GM18858 (cell line): ENCODE results near the gene NMNAT2.
"Not testable (repeated sequence)": the region's sequence is repeated elsewhere in the genome, so short reads cannot be mapped to it uniquely, and the experiment has no call there.

Experiments used
- ATAC-seq: cut with Tn5 transposase; IDR thresholded peaks from one replicate; pipeline ENCODE4 v1.9.1; 2021; ENCODE audit not compliant: unreplicated experiment

NMNAT2 gene

DNA sequence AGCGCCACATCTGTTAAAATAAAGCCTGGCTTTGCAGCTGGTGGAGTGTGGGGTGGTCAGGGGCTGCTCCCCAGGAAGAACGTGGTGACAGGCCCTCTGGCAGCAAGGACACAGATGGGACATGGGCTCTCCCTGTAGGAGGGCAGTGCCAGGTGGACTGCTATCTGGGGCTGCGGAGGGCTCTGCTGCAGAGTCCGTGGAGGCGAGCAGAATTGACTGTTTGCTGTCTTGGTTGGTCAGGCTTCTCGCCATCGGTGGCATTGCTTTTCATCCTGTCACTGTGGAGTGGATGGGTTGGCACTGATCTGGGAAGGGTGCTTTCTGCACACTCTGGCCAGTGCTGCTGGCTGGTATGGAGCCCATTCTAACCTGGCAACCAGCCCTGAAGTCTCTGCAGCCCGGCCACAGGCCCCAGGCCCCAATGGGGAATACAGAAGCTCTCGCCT lies 129.1 kb downstream of the NMNAT2 start:
- no peak for ATAC-seq

DNA sequence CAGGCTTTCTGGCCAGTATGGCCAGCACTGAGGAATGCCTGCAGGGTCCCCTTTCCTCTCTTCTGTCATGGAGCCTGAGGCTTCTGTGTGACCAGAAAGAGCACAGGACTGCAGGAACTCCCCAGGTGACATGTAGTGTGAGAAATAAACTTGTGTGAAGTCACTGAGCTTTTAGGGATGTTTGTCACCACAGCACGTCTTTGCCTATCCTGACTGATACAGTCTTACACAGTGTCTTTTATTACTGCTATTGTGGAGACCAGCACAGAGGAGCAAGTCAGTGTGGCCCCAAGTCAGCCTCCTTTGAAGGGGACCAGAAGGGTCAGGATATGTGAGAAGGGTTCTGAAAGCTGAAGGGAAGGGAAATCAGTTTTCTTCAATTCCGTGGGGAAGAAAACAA lies 129.6 kb downstream of the NMNAT2 start:
- ATAC-seq: no peak

DNA sequence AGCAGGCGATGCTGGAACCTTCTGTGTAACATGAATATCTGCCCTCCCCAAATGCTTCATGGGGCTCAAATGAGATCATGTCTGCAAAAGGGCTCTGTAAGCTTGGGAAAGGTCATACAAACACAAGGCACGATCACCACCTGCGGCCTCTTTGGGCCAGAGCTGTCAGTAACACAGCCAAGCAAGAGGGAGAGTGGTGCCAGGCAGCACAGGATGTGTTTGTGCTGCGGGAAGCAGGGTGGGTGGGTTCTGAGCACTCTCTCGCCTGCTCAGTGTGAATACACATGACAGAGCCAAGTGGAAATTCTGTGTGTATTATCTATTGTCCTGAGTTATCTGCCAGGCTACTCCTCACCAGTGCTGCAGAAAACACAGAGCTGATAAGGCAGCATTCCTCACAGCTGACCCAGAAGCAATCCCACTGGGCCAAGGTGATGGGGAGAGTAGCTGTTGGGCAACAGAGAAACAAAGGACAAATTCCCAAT lies 130.9 kb downstream of the NMNAT2 start:
- no peak for ATAC-seq

DNA sequence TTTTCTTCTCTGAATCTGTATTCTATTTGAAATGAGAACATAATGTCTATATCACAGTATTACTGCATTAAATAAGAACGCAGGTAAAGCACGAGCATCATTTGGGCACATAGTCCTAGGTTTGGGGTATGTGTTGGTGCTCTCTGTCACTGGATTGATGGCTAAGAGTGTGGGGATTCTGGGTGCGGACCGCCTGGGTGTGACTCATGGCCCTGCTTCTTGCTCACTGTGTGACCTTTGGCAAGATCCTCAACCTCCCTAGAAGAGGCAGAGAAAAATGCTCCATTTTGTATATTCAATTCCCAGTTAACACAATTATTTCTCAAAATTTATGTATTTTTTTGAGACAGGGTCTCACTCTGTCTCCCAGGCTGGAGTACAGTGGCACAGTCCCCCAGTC lies 132.4 kb downstream of the NMNAT2 start:
- no peak for ATAC-seq

DNA sequence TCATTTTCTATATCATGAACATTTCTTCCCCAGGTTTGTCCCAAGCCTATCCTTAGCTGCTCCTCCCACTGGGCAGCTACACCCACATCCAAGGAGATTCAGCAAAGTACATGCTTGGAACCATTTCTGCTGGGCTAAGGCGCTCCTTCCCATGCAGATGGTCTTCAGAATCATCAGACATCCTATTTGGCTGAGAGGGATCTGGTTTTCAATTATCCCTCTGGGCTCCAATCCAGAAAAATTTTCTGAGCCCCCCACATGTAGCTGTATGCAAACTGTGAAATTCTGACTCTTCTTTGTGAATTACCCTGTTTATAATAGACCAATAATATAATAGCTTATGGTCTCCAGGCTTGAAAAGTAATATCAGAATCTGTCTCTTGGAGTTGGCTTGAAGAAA lies 132.9 kb downstream of the NMNAT2 start:
- ATAC-seq: no peak

DNA sequence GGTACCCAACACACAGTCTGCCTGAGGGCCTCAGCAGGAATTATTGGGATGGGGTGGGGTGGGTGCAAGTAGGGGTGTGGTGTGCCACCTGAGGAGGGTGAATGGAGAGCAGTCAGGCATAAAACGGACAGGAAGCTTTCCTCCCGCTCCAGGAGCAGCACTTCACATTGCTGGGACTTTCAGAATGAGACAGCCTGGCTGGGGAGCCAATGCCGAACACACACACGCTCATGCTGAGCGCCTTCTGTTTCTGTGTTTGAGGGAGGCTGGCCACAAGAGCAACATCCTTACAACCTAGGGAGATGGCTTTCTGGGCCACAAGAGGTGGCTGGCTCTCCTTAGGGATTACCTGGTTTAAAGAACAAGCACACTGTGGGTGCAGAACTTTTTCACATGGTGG lies 134.1 kb downstream of the NMNAT2 start:
- ATAC-seq: no peak

DNA sequence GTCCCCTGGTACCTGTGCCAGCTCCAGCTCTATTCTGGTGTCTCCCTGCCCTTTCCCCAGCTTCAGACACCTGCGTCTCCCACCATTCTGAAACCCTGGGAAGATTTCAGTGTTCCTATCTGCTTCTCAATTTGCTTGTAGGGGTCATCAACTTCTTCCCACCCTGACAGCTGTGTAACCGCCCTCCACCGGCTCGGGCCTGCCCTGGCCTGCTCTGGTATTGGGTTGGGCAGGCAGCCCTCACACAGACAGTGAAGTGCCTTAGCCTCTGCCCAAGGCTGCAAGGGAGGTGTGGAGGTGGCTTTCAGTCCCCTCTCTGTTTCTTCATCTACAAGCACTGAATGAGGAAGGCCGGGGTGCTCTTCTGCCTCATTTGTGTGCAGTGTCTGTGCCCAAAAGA lies 134.9 kb downstream of the NMNAT2 start:
- no peak for ATAC-seq

DNA sequence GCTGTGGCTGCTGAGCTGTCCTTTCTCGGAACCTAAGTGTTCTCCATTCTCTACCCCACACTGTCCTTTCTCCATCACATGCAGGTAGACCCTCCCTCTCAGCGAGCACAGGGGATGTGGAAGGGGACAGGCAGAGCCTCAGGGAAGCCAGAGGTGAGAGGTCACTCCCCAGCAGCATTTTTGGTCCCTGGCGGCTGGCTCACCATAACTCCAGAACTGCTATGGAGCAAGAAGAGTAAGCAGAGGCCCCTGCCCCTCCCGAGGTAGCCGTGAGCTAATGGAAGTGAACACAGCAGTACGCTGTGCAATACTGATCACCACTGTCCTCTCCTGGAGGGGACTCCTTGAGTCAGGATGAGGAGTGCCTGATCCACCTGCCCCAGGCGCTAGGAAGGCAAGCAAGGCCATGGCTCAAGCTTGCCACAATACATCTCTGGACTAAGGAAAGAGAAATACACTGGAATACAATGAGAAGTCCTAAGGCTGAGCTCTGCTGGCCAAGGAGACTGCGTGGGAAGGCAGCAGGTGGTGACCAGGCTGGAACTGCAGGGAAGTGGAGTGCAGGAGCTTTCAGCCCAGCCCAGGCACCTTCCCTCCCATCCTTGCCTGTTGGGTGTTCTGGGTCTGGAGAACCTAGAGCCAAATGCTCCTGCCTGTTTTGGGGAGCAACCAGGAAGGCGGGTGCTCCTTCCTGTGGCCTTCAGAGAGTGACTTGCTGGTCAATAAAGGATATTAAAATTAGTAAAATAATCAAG lies 135.9 kb downstream of the NMNAT2 start:
- ATAC-seq: no peak

DNA sequence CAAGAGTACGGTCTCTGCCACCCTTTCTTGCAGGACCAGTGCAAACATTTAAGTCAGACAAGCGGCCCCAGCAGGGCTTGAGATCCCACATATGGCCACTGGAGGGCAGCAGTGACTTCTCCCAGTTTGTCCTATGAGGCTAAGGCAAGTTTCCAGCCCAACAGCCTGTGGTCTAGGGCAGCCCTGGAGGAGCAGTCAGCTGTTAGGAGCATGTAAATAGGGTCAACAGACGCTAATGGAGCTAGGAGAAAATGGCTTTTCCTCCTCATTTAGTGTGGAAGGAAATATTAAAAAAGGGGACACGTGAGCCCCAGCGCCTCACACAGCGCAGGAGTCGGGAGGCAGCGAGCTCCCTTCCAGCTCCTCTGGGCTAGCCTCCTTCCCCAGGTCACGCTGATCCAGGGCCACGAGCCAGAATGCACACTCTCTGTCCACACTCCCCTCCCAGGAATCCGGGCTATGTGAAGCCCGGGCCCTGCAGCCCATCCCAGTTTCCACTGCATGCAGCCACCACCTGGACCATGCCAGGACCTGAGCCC lies 136.6 kb downstream of the NMNAT2 start:
- no peak for ATAC-seq

DNA sequence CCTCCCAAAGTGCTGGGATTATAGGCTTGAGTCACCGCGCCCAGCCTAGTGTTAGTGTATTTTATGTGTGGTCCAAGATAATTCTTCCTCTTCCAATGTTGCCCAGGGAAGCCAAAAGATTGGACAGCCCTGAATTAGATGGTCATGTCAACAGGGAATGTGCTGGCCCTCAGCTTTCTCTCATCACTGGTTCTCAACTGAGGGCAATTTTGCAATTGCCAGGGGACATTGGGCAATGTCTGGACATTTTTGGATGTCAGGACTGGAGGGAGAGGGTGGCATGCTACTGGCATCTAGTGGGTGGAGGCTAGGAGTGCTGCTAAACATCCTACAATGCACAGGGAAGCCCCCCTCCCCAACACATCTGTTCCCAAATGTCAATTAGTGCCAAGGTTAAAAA lies 137.1 kb downstream of the NMNAT2 start:
- no peak for ATAC-seq

DNA sequence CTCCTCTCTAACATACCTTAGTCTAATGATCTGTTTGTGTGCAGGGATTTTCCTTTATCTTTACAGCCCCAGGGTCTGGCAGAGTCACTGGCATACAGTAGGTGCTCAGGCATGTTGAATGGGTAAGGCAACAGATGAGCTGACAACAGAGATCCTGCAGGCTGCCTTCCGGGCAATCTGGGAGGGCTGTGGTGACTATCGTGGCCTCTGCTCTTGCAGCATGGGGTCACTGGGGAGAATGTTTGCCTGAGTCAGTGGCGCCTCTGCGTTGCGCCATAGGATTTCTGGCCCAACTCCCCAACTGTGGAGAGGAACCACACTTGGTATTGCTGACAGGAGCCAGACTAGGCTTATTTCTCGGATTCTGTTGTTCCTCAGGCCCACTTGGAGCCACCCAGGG lies 138.3 kb downstream of the NMNAT2 start:
- no peak for ATAC-seq

DNA sequence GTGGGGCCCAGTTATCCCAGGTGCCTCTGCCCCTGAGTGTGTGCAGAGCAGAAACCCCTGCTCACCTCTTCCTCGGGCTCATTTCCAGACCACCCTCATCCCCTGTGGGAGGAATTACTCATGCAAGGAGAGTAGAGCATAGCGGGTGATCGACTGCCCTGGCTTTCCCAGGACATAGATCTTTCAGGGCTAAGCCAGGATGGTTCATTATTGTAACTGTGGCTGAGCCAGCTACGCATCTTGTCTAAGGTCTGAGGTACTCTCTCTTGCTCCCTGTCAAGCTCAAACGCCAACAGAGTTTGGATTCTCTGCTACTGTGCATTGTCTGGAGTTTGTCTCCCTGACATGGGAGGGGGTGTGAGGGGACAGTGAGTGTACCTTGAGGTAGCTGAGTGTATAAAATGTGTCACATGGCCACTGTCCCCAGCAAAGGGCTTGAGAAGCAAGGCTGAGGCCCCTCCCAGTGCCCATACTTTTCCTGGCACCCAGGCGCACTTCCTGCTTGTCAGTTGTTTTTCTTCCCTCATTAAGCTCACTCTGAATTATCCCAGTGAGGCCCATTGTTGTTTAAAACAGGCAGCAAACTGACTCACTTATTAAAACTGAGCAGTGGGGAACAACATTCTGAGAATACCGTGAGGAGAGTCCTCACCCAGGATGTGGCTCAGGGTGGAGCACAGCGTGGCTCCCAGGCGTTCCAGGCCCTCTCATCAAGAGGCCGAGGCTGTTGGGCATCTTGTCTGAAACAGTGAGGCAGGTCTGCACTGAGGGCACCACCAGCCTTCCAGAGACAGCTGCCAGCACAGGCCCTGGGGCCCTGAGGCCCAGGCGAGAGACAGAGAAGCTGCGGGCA lies 139.2 kb downstream of the NMNAT2 start:
- no peak for ATAC-seq

DNA sequence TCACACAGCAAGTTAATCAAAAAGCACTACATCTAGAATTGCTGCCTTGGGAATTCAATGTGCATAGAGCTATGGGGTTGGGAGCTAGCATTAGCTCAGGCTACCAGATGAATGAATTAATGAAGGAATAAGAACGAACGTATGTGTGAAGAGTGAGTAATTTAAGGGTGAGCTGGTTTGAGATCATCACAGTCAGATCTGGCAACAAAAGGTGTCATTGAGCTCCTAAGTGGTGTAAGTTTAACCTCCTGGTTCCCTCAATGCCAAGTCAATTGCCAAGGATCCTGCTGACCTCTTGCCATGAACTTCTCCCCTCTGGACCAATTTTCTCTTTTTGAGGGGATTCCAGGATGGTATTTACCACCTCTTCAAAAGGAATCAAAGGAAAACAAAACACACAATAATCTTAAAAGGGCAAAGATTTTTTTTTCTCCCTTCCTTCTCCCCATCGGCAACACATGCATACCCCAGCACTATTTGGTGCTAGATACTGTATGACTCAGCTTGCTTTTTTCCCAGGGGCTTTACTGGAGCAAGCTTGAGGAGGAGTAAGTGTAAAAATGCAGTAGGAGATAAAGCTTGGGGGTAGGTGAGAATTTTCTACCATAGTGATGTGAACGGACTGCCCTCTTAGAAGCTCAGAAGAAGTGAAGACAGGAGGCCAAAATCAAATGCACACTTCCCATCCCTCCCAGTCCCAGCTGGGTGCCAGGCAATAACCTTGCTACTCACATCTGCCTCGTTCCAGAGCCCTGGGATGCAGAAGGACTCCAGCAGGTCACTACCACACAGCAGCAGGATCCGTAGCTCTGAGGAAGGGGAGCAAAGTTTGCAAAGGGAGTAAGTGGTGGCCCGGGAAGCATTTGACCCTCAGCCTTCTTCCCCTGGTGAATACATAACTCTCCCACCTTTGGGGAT lies 140.1 kb downstream of the NMNAT2 start:
- no peak for ATAC-seq

DNA sequence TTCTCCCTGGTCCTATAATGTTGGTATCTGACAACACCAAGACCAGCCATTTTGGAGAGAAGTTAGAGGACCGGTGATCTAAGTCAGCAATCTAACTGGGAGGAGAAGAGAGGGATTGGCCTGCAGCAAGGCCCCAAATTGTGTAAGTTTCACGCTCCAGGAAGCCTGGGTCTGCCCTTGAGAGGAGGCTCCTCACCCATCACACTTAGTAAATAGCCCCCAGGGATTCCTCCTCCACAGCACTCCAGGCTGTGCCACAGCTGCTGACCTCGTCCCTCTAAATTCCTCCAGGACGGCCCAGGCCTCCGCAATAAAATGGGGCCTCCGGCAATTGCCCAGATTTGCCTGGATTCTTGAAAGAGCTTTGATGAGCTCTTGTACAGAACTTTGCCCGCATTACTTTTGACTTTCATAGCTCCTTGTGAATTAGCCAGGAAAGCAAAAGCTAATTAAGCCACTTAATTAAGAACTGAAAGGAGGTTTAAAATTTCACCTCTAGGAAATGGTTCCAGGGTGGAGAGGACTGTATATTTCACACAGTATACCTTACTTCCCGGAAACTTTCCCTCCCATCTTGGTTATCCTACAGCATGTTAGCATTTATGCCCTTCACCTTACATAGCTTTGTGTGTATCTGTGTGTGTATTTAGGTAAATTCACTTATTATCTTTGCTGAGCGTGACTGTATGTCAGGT lies 141.6 kb downstream of the NMNAT2 start:
- ATAC-seq: no peak

DNA sequence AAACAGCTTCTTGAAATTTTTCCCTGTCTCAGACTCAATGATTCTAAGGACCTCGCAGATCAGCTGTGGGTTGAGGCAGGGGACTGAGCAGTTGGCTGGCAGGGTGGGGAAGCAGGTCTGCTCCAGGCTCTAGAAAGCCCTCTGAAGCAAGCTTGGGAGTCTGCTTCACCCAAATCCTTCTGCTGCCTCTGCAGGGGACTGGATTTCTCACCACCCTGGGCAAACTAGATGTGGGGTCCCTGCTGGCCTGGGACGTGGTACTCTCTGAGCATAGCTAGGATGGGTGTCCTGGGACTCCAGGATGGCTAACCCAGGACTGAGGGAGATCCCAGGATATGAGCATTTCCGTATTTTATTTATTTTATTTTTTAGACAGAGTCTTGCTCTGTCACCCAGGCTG lies 142.9 kb downstream of the NMNAT2 start:
- ATAC-seq: no peak

DNA sequence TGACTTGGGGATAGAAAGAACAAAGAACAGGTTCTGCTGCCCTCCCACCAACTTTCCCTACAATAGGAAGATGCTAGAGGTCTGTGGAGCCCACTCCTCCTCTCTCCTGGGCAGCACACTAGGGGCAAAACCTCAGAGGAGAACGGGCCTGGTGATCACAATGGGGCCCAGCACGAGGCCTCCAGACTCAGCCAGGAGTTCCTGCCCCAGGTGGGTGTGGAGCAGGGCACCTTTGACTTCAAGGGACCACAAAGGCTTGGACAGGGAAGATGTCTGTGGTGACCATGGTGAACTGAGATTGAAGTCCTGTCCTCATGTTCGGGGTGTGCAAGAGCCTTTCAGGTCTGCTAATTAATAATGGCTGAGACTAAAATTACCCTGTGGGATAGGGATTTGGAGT lies 143.3 kb downstream of the NMNAT2 start:
- no peak for ATAC-seq

DNA sequence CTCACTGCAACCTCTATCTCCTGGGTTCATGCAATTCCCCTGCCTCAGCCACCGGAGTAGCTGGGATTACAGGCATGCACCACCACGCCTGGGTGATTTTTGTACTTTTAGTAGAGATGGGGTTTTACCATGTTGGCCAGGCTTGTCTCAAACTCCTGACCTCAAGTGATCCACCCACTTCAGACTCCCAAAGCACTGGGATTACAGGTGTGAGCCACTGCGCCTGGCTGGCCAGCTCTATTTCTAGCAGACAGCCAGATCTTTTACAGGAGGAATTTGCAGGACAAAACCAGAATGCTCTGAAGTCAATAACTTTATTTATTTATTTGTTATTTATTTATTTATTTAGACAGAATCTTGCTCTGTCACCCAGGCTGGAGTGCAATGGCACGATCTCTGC lies 144.2 kb downstream of the NMNAT2 start:
- ATAC-seq: not testable (repeated sequence)

DNA sequence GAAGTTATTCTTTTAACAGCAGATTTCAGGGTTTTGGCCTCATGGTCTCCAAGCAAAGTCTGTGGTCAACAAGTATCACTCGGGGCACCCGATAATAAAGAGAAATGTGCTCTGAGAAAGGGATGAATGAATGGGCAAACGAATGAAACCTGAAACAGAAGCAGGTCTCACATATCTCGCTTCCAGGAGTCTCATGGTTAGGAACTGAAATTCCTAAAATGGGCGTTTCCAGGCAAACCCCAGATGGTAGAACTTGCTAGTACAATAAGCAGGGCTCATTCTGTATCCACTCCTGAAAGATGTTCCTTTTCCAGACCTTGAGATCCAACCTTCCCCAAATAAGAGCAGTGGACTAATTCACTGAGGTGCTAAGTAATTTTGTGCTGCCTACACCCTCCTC lies 144.9 kb downstream of the NMNAT2 start:
- no peak for ATAC-seq

DNA sequence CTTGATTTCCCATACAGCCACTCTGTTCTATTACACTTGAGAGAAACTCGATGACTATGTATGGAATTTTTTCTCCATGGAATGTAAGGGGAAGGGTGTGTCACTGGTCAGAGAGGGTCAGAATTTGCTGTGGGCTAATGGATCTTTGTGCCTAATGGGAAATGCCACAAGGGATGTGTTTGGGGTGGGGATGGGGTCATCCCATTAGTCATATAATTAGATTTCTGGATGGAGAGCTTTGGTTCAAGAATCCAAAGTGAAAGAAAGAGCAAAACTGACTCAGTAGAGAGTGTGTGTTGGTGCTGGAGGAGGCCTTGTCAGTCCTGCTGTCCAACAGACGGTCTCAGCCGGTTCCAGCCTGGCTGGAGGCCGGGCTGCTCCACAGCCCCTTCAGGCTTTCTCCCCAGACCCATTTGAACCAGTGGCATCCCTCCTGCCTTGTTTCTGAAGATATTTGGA lies 145.8 kb downstream of the NMNAT2 start:
- no peak for ATAC-seq

DNA sequence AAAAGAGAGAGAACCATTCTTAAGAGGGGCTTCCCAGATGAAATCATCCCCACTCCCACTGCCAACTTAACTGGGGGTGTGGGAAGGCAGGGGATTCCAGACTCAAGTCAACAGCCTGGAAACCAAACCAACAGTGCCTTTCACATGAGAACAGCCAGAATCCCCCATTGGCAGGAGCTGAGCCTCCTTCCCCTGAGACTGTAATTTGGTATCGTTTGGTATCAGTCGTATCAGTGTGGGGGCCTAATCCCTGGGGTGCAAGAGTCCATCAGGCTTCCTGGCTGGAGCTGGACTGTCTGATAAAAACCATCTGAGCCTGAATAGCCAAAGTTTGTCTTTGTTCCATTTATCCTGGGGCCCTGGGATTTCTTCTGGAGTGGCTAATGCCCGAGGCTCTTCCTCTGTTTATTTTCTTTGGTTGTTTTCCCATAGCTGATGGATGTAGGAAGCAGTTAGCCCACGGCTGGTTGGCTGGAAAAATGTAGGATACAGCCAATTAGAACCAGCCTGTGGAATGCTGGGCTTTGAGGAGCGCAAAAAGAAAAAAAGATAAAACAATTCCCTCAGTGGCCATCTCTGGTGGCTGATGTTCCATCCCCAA lies 147.5 kb downstream of the NMNAT2 start:
- ATAC-seq: no peak
